Activated CD4-positive, alpha-beta T cell treated with anti-CD3 and anti-CD28 coated beads for 4 hours (primary cell): Measurements from ENCODE around the gene SVOP.

ENCODE experiments used
- DNase-seq, 2 donors: peaks; one replicate each; pipeline ENCODE4 v3.0.0-alpha.2; 2020

SVOP gene

GRCh38 chr12:108930155-108930554 is 90.7 kb downstream of the SVOP start:
- DNase-seq: no peak

- DNase-seq: no peak
Measured at GRCh38 chr12:108928695-108929094, 92.2 kb downstream of the SVOP start.

- no peak for DNase-seq
Measured at GRCh38 chr12:108922918-108923317, 98.0 kb downstream of the SVOP start.

- DNase-seq: no peak
Measured at GRCh38 chr12:108921946-108922345, 98.9 kb downstream of the SVOP start.

- DNase-seq: no peak
Measured at GRCh38 chr12:108918960-108919642, 101.8 kb downstream of the SVOP start.

- no peak for DNase-seq
Measured at GRCh38 chr12:108918206-108918605, 102.7 kb downstream of the SVOP start.

- DNase-seq: no peak
Measured at GRCh38 chr12:108916336-108916735, 104.5 kb downstream of the SVOP start.

- no peak for DNase-seq
Measured at GRCh38 chr12:108915632-108916133, 105.2 kb downstream of the SVOP start.

- DNase-seq: no peak
Measured at GRCh38 chr12:108914121-108914531, 106.7 kb downstream of the SVOP start.

- DNase-seq: no peak
Measured at GRCh38 chr12:108912361-108912760, 108.5 kb downstream of the SVOP start.

- no peak for DNase-seq
Measured at GRCh38 chr12:108911915-108912314, 109.0 kb downstream of the SVOP start.

GRCh38 chr12:108910336-108910735 is 110.5 kb downstream of the SVOP start:
- no peak for DNase-seq

- no peak for DNase-seq
Measured at GRCh38 chr12:108907839-108908351, 113.0 kb downstream of the SVOP start.

GRCh38 chr12:108906971-108907370 is 113.9 kb downstream of the SVOP start:
- no peak for DNase-seq

GRCh38 chr12:108905725-108906124 is 115.1 kb downstream of the SVOP start:
- DNase-seq: no peak

GRCh38 chr12:108899145-108899544 is 121.7 kb downstream of the SVOP start:
- DNase-seq: no peak

GRCh38 chr12:108896817-108897216 is 124.1 kb downstream of the SVOP start:
- no peak for DNase-seq

- DNase-seq: no peak
Measured at GRCh38 chr12:108896336-108896735, 124.5 kb downstream of the SVOP start.

GRCh38 chr12:108895220-108895802 is 125.6 kb downstream of the SVOP start:
- DNase-seq: no peak

- no peak for DNase-seq
Measured at GRCh38 chr12:108890208-108890607, 130.7 kb downstream of the SVOP start.

- no peak for DNase-seq
Measured at GRCh38 chr12:108888031-108888430, 132.8 kb downstream of the SVOP start.

- DNase-seq: no peak
Measured at GRCh38 chr12:108886873-108887629, 133.8 kb downstream of the SVOP start.

GRCh38 chr12:108884116-108885012 is 136.5 kb downstream of the SVOP start:
- DNase-seq: peak; percentile 58 to 64
